Measurements from ENCODE around the gene DNAJC28. TPM values are rescaled to one million over a fixed set of nuclear protein-coding genes. Genes with fewer than 3 reads are reported as not detected.
A peak's percentile ranks its signal among the peaks of the same experiment; 100 is the strongest.

The DNAJC28 gene
- total RNA-seq, 1 donor = 2.7 TPM

- no peak for TF ChIP-seq CTCF (IDR thresholded peaks at IDR 0.05; ENCODE audit: insufficient read depth, low read length)
- no peak overlapping the region for H3K4me3 ChIP-seq (ENCODE audit: low read depth, low read length)
- no peak for DNase-seq (ENCODE audit: low read depth)
Observed at GRCh38 chr21:33487996-33488395, 3.5 kb downstream of the DNAJC28 start.

- no peak for DNase-seq (ENCODE audit: low read depth)
- TF ChIP-seq CTCF (IDR thresholded peaks at IDR 0.05; ENCODE audit: insufficient read depth, low read length) = no peak
- no peak overlapping the region for H3K4me3 ChIP-seq (ENCODE audit: low read depth, low read length)
Observed at GRCh38 chr21:33481314-33481943, 10.1 kb downstream of the DNAJC28 start.

- no peak for TF ChIP-seq CTCF (IDR thresholded peaks at IDR 0.05; ENCODE audit: insufficient read depth, low read length)
- DNase-seq (ENCODE audit: low read depth) = no peak
- peak overlapping the region; percentile 83 for H3K4me3 ChIP-seq (ENCODE audit: low read depth, low read length)
Observed at GRCh38 chr21:33480481-33481103, 10.9 kb downstream of the DNAJC28 start.

- peak; percentile 93 for DNase-seq (ENCODE audit: low read depth)
- TF ChIP-seq CTCF (IDR thresholded peaks at IDR 0.05; ENCODE audit: insufficient read depth, low read length) = peak; percentile 55
- H3K4me3 ChIP-seq (ENCODE audit: low read depth, low read length) = peak within 1 kb of the TSS; percentile 84
Observed at GRCh38 chr21:33479679-33480480, 11.6 kb downstream of the DNAJC28 start, which contains the start of gene TMEM50B. TSS of gene TMEM50B (minus strand) at chr21:33479974. CDS start at chr21:33468885, 11,089 bp downstream.

GRCh38 chr21:33478935-33479678 is 12.4 kb downstream of the DNAJC28 start:
- peak; percentile 22 for DNase-seq (ENCODE audit: low read depth)

More at GRCh38 chr21:33478935-33479678, 12.4 kb downstream of the DNAJC28 start:
- no peak for TF ChIP-seq CTCF (IDR thresholded peaks at IDR 0.05; ENCODE audit: insufficient read depth, low read length)
- H3K4me3 ChIP-seq (ENCODE audit: low read depth, low read length) = peak overlapping the region; percentile 84

All from fibroblast of the aortic adventitia (primary cell).